ENCODE results near the gene NCAM2.

DNA sequence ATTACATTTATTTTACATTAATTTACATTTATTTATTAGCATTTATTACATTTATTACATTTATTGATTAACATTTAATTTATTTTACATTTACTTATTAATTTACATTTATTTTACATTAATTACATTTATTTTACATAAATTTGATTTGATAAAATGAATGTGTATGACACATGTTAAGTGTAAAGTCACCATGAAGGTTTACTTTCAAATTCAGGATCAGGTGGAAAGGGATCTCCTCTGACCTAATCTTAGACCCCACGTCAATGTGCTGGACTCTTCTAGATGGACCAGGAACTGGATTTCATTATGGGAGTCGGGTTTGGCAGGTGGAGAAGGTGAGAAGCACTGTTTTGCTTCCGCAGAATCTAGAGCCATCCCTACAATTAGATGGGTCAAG is 76.1 kb downstream of the NCAM2 start:
- TF ChIP-seq, protein P1, sequence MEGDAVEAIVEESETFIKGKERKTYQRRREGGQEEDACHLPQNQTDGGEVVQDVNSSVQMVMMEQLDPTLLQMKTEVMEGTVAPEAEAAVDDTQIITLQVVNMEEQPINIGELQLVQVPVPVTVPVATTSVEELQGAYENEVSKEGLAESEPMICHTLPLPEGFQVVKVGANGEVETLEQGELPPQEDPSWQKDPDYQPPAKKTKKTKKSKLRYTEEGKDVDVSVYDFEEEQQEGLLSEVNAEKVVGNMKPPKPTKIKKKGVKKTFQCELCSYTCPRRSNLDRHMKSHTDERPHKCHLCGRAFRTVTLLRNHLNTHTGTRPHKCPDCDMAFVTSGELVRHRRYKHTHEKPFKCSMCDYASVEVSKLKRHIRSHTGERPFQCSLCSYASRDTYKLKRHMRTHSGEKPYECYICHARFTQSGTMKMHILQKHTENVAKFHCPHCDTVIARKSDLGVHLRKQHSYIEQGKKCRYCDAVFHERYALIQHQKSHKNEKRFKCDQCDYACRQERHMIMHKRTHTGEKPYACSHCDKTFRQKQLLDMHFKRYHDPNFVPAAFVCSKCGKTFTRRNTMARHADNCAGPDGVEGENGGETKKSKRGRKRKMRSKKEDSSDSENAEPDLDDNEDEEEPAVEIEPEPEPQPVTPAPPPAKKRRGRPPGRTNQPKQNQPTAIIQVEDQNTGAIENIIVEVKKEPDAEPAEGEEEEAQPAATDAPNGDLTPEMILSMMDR (IDR thresholded peaks at IDR 0.05; ENCODE audit: low read length) = no peak
- TF ChIP-seq EZH2 (IDR thresholded peaks at IDR 0.05; ENCODE audit: borderline replicate concordance, low read length) = no peak

Measured in OCI-LY1 (cell line).